M059J (cell line): Measurements from ENCODE around the gene STXBP2. TPM values are rescaled to one million over a fixed set of nuclear protein-coding genes. Genes with fewer than 3 reads are reported as not detected.
"Not testable (repeated sequence)": the region's sequence is repeated elsewhere in the genome, so short reads cannot be mapped to it uniquely, and the experiment has no call there.

Experiments
- DNase-seq: peaks from one replicate; pipeline ENCODE4 v3.0.0-alpha.2; 2012; ENCODE audit warnings: low read depth
- total RNA-seq: library from RNA; depleted of rRNA; stranded (reverse); fragments of >200 nt; shearing (Covaris generic); gene quantifications from 2 replicates; pipeline ENCODE4 v1.2.3, GENCODE V29; 2014

The STXBP2 gene
- total RNA-seq, 1 experiment from 2014 or later = 0.30 TPM

- DNase-seq = no peak
Measured at GRCh38 chr19:7632340-7633203, 4.3 kb upstream of the STXBP2 start.

GRCh38 chr19:7633698-7634097 lies 3.2 kb upstream of the STXBP2 start, which contains the start of gene PCP2:
Gene PCP2, minus strand, starts transcription at chr19:7633719. Its CDS starts 262 bp downstream, at chr19:7633457.
- no peak for DNase-seq

GRCh38 chr19:7635670-7636069 lies 1.2 kb upstream of the STXBP2 start:
- no peak for DNase-seq

GRCh38 chr19:7636317-7636690 lies 606 bp upstream of the STXBP2 start:
- no peak for DNase-seq

GRCh38 chr19:7637374-7638256 lies 705 bp downstream of the STXBP2 start:
- no peak for DNase-seq

GRCh38 chr19:7638802-7639465 lies 2.0 kb downstream of the STXBP2 start:
- DNase-seq = no peak

GRCh38 chr19:7639863-7640348 lies 3.0 kb downstream of the STXBP2 start:
- no peak for DNase-seq

GRCh38 chr19:7640803-7641202 lies 3.9 kb downstream of the STXBP2 start:
- no peak for DNase-seq

GRCh38 chr19:7641290-7642276 lies 4.7 kb downstream of the STXBP2 start:
- no peak for DNase-seq

GRCh38 chr19:7642295-7643030 lies 5.6 kb downstream of the STXBP2 start:
- DNase-seq = no peak

GRCh38 chr19:7643031-7643415 lies 6.1 kb downstream of the STXBP2 start:
- DNase-seq = no peak

GRCh38 chr19:7643629-7644549 lies 7.0 kb downstream of the STXBP2 start:
- DNase-seq = not testable (repeated sequence)

GRCh38 chr19:7644550-7644877 lies 7.6 kb downstream of the STXBP2 start:
- DNase-seq = no peak

- DNase-seq = no peak
Measured at GRCh38 chr19:7645163-7645562, 8.3 kb downstream of the STXBP2 start.

GRCh38 chr19:7645656-7646425 lies 8.9 kb downstream of the STXBP2 start:
- DNase-seq = no peak

- no peak for DNase-seq
Measured at GRCh38 chr19:7646426-7646700, 9.5 kb downstream of the STXBP2 start.

- no peak for DNase-seq
Measured at GRCh38 chr19:7647156-7647555, 10.2 kb downstream of the STXBP2 start.

GRCh38 chr19:7648265-7649014 lies 11.5 kb downstream of the STXBP2 start:
- DNase-seq = no peak
